ENCODE measurements around the gene SRPK2. TPM values are rescaled to one million over a fixed set of nuclear protein-coding genes. Genes with fewer than 3 reads are reported as not detected.
"Not testable (repeated sequence)": the region's sequence is repeated elsewhere in the genome, so short reads cannot be mapped to it uniquely, and the experiment has no call there.

SRPK2 gene
- total RNA-seq, 2 donors from 2014 or later, result 46.2 to 50.0 TPM

DNA sequence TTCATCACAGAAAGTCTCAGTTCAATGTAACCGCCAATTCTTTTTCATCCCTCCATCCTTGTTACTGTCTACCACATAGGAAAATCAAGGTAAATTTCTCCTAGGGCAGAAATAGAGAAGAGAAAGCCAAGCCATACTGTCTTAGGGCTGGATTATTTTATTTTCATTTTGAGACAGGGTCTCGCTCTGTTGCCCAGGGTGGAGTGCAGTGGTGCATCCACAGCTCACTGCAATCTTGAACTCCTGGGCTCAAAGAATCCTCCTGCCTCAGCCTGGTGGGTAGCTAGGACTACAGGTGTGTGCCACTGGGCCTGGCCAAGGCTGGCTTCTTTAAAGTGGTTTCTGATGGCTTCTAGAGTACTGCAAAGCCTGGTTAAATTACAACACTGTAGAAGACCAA is 181.7 kb downstream of the SRPK2 start:
- no peak overlapping the region for H3K27ac Mint-ChIP-seq
- peaks cover 36% of the 10 kb centered on the region for H3K4me1 Mint-ChIP-seq
- no peak overlapping the region for H3K4me3 Mint-ChIP-seq
- ATAC-seq, result no peak
- no peaks in the 10 kb centered on the region for H3K27me3 Mint-ChIP-seq
- no peaks in the 10 kb centered on the region for H3K36me3 Mint-ChIP-seq (ENCODE audit: low read depth)
- H3K9me3 ChIP-seq (ENCODE audit: control insufficient read depth, low read length, poor library complexity, severe bottlenecking), result no peaks in the 10 kb centered on the region
- DNase-seq, result no peak

DNA sequence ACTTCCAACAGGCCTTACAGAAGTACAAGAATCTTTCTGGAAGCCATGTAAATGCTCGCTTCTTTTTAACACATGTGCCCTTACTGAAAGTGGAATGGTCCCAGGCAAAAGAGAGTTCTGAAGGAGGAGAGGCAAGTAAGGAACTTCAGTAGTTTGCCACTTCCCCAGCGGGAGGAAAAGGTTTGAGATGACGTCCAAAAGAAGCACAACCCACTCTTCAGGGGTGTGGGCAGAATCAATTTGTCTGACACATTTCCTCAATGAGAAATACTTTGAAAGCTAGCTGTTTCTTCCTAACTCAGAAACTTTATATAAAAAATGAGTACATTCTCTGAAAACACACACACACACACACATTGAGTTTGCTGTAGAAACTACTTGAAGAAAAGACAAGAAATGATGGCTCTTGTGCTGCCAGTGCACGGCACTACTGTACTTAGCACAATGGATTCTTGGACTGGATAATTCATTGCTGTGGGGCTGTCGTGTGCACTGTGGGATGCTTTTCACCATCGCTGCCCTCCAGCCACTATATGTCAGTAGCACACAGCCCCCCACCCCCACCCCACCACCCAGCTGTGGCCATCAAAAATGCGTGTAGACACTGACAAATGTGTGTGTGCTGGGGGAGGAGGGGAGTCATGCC is 183.0 kb downstream of the SRPK2 start:
- H3K36me3 Mint-ChIP-seq (ENCODE audit: low read depth), result no peaks in the 10 kb centered on the region
- DNase-seq, result no peak
- peaks cover 34% of the 10 kb centered on the region for H3K4me1 Mint-ChIP-seq
- H3K9me3 ChIP-seq (ENCODE audit: control insufficient read depth, low read length, poor library complexity, severe bottlenecking), result no peaks in the 10 kb centered on the region
- peak overlapping the region; percentile 62 for H3K27ac Mint-ChIP-seq
- peak; percentile 72 for ATAC-seq
- H3K27me3 Mint-ChIP-seq, result no peaks in the 10 kb centered on the region
- no peak overlapping the region for H3K4me3 Mint-ChIP-seq

DNA sequence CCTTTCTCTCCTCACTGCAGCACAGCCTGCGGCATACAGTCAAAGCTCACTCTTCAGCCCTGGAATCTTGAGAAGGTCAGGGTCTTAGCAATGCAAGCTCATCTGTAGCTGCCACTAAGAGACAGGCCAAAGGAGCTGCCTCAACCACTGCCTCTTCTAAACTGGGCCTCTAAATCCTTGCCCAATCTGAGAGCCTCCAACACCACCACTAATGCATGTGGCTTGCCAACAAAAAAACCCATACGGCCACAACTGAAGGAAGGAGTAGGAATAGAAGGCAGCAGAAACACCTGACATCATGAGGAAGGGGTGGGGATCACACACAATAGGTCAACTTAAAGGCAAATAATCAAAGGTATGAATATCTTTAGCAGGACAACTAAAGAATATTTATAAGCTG is 183.8 kb downstream of the SRPK2 start:
- DNase-seq, result no peak
- Mint-ChIP-seq H3K36me3 (ENCODE audit: low read depth) (peaks cover 3% of the 10 kb centered on the region), H3K27me3 (no peaks in the 10 kb centered on the region), H3K27ac (peak overlapping the region; percentile 62), H3K4me1 (peaks cover 27% of the 10 kb centered on the region), H3K4me3 (no peak overlapping the region)
- ATAC-seq, result no peak
- no peaks in the 10 kb centered on the region for H3K9me3 ChIP-seq (ENCODE audit: control insufficient read depth, low read length, poor library complexity, severe bottlenecking)

DNA sequence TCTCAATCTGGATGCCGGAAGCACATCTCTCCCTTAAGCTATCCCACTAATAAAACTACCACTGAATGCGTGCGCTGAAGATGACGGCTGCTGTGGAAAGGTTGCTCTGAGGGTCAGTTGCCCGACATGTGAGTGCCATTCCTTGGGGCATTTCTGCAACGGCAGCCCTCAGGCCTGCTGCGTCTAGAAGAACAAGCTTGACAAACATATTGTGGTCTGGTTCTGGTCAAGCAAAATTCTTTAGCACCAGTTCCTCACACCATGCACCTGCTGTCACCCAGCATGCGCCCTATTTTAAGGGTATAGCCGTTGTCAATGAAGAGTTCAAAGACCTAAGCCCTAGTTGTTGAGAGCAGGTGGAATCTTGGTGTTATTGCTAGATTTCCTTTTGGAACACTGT is 184.2 kb downstream of the SRPK2 start:
- no peaks in the 10 kb centered on the region for H3K9me3 ChIP-seq (ENCODE audit: control insufficient read depth, low read length, poor library complexity, severe bottlenecking)
- DNase-seq, result no peak
- no peak overlapping the region for H3K27ac Mint-ChIP-seq
- H3K4me3 Mint-ChIP-seq, result no peak overlapping the region
- peaks cover 26% of the 10 kb centered on the region for H3K4me1 Mint-ChIP-seq
- no peak for ATAC-seq
- no peaks in the 10 kb centered on the region for H3K27me3 Mint-ChIP-seq
- peaks cover 3% of the 10 kb centered on the region for H3K36me3 Mint-ChIP-seq (ENCODE audit: low read depth)

DNA sequence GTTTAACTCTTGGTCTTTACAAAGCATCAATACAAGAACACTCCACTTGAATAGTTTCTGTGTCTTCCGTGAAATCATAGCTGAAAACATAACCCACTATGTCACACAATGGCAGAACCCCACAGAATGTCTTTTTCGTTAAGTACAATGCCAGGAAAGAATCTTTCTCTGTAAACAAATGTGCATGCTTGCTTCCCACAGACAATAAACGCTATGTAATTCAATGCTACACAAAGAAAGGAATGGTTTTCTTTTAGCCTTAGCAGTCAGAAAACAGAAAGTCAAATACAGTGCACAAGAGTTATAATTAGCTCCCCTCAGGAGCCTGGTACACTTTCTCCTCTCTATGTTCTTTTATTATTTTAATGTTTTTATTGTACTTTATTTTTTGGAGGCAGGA is 186.1 kb downstream of the SRPK2 start:
- peaks cover 3% of the 10 kb centered on the region for H3K36me3 Mint-ChIP-seq (ENCODE audit: low read depth)
- peaks cover 22% of the 10 kb centered on the region for H3K4me1 Mint-ChIP-seq

DNA sequence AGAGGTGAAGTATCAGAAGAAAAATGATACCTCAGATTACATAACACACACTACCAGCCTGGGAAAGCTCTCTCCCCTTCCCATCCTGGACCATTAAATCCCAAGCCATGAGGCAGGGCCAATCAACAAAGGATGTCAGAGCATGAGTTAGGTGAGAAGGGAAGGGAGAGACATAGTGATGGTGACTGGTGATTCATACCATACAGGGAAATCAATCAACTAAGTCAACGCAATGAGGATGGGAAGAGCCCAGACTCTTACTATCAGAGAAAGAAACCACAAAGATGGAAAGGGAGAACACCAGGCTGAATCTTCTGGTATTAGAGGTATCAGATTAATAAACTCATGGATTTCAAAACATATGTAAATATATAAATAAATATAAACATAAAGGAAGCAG is 189.3 kb downstream of the SRPK2 start:
- no peak for ATAC-seq
- Mint-ChIP-seq H3K4me1 (peaks cover 11% of the 10 kb centered on the region), H3K4me3 (no peak overlapping the region), H3K27ac (no peak overlapping the region), H3K27me3 (no peaks in the 10 kb centered on the region), H3K36me3 (ENCODE audit: low read depth) (peaks cover 6% of the 10 kb centered on the region)
- DNase-seq, result no peak
- H3K9me3 ChIP-seq (ENCODE audit: control insufficient read depth, low read length, poor library complexity, severe bottlenecking), result no peaks in the 10 kb centered on the region

More for the DNA sequence above, 186.1 kb downstream of the SRPK2 start:
- Mint-ChIP-seq H3K4me3 (no peak overlapping the region), H3K27me3 (no peaks in the 10 kb centered on the region), H3K27ac (no peak overlapping the region)
- DNase-seq (no peak), ATAC-seq (no peak)
- no peaks in the 10 kb centered on the region for H3K9me3 ChIP-seq (ENCODE audit: control insufficient read depth, low read length, poor library complexity, severe bottlenecking)

DNA sequence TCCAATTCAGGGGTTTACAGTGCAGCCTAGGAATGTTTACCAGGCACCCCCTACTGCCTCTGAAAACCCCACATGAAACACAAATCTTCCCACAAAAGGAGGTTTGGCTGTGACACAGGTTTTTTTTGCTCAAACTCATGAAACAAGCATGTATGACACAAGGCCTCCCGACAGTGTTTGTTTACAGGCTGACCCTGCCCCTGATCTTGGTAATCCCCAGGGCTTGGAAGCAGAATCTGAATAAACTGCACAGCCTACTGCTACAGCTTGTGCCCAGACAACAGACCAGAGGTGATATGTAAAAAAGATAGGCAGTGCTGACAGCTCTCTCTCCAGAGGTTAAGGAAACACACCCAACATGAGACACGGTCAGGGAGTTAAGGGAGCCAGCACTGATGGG is 190.5 kb downstream of the SRPK2 start:
- peak overlapping the region; percentile 8 for H3K27ac Mint-ChIP-seq
- H3K4me3 Mint-ChIP-seq, result no peak overlapping the region
- no peaks in the 10 kb centered on the region for H3K27me3 Mint-ChIP-seq
- peaks cover 12% of the 10 kb centered on the region for H3K4me1 Mint-ChIP-seq
- peaks cover 6% of the 10 kb centered on the region for H3K36me3 Mint-ChIP-seq (ENCODE audit: low read depth)
- DNase-seq, result no peak
- no peaks in the 10 kb centered on the region for H3K9me3 ChIP-seq (ENCODE audit: control insufficient read depth, low read length, poor library complexity, severe bottlenecking)
- no peak for ATAC-seq

DNA sequence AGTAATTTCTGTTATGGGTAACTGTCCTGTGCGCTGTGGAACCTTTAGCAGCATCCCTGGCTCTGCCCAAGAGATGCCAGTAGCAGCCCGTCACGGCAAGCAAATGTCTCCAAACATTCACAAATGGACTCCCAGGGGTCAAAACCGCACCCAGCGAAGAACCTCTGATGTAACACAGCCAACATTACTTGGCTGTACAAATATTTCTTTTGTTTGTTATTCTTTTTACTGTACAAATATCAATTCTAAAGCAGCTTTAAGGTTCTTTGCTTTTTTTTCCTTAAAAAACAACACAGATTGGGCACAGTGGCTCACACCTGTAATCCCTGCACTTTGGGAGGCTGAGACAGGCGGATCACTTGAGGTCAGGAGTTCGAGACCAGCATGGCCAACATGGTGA is 192.2 kb downstream of the SRPK2 start:
- no peaks in the 10 kb centered on the region for H3K27me3 Mint-ChIP-seq
- no peak overlapping the region for H3K4me3 Mint-ChIP-seq
- H3K36me3 Mint-ChIP-seq (ENCODE audit: low read depth), result peaks cover 6% of the 10 kb centered on the region
- ATAC-seq, result no peak
- no peak overlapping the region for H3K27ac Mint-ChIP-seq
- no peaks in the 10 kb centered on the region for H3K9me3 ChIP-seq (ENCODE audit: control insufficient read depth, low read length, poor library complexity, severe bottlenecking)
- no peak for DNase-seq
- peaks cover 19% of the 10 kb centered on the region for H3K4me1 Mint-ChIP-seq

DNA sequence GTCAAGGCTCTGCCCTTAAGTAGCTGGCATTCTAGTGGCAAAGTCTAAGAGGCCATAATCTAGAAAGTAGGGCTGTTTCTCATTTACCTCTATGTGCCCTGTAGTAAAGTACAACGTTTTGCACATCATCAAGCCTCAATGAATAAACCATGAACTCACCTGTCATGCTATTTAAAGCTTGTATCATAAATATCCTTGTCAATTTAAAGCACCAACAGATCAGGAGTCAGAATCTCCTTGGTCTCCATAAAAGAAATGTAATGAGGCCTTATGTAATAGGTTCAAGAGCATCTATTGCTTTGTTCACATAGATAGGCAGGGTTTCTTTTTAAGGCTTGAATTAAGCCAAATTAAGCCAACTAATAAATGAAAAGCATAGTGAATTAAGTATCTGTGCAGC is 192.8 kb downstream of the SRPK2 start:
- H3K9me3 ChIP-seq (ENCODE audit: control insufficient read depth, low read length, poor library complexity, severe bottlenecking), result no peaks in the 10 kb centered on the region
- Mint-ChIP-seq H3K36me3 (ENCODE audit: low read depth) (peaks cover 6% of the 10 kb centered on the region), H3K27me3 (no peaks in the 10 kb centered on the region), H3K27ac (no peak overlapping the region), H3K4me1 (peaks cover 19% of the 10 kb centered on the region), H3K4me3 (no peak overlapping the region)
- DNase-seq (no peak), ATAC-seq (no peak)

DNA sequence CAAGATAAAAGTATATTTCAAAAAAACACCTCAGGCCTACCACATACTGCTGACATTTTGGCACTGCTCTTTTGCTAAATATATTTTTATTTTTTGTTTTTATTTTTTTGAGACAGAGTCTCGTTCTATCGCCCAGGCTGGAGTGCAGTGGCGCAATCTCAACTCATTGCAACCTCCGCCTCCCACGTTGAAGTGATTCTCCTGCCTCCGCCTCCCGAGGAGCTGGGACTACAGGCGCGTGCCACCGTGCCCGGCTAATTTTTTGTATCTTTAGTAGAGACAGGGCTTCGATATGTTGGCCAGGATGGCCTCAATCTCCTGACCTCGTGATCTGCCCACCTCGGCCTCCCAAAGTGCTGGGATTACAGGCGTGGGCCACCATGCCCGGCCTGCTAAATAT is 193.8 kb downstream of the SRPK2 start:
- not testable (repeated sequence) for H3K36me3 Mint-ChIP-seq (ENCODE audit: low read depth); H3K4me3 Mint-ChIP-seq; DNase-seq; ATAC-seq; H3K27ac Mint-ChIP-seq; H3K9me3 ChIP-seq (ENCODE audit: control insufficient read depth, low read length, poor library complexity, severe bottlenecking); H3K27me3 Mint-ChIP-seq
- H3K4me1 Mint-ChIP-seq, result peaks cover 19% of the 10 kb centered on the region

DNA sequence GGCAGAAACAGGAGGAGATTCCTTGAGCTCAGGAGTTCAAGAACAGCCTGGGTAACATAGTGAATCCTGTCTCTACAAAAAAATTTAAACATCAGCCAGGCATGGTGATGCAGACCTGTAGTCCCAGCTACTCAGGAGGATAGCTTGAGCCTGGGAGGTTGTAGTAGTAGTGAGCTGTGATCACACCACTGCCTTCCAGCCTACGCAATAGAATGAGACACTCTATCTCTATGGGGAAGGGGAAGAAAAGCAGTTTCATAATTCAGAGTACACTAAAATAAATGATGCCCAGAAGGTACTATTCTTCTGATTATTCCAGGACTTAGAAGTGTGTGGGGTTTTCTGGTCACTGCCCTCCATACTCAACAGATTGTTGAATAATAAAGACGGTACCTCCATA is 197.4 kb downstream of the SRPK2 start:
- Mint-ChIP-seq H3K27ac (no peak overlapping the region), H3K4me3 (no peak overlapping the region), H3K36me3 (ENCODE audit: low read depth) (peaks cover 5% of the 10 kb centered on the region), H3K27me3 (no peaks in the 10 kb centered on the region), H3K4me1 (peaks cover 32% of the 10 kb centered on the region)
- H3K9me3 ChIP-seq (ENCODE audit: control insufficient read depth, low read length, poor library complexity, severe bottlenecking), result no peaks in the 10 kb centered on the region
- DNase-seq (no peak), ATAC-seq (no peak)

DNA sequence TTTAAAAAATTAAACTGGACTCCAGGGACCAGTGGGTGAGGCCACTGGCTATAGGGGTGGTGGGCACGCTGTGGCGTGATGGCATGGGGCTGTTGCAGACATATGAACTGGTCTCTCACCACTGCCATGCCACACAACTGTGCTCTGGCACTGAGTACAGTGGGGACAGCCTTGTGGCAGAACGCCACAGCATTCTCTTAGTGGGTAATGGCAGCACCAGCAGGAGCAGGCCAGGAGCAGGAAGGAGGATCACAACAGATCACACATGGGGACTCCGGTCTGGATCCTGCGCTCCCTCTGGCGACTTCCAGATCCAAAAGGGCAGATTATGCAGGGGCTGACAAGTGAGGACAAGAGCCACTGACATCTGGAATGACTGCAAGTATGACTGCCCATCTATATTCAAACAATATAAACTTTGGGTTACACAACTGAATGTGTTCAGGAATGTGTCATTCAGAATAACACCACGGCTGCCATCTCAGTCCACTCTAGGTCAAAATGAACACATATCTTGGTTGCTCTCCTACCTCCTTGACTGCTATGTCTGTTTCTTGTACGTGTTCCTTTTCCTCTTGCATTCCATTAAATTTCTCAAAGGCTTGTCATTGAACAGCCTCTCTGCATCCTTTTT is 198.7 kb downstream of the SRPK2 start:
- no peak overlapping the region for H3K4me3 Mint-ChIP-seq
- no peak overlapping the region for H3K27ac Mint-ChIP-seq
- H3K4me1 Mint-ChIP-seq, result peaks cover 30% of the 10 kb centered on the region
- H3K27me3 Mint-ChIP-seq, result no peaks in the 10 kb centered on the region
- no peaks in the 10 kb centered on the region for H3K9me3 ChIP-seq (ENCODE audit: control insufficient read depth, low read length, poor library complexity, severe bottlenecking)
- peaks cover 2% of the 10 kb centered on the region for H3K36me3 Mint-ChIP-seq (ENCODE audit: low read depth)
- no peak for DNase-seq
- ATAC-seq, result no peak

DNA sequence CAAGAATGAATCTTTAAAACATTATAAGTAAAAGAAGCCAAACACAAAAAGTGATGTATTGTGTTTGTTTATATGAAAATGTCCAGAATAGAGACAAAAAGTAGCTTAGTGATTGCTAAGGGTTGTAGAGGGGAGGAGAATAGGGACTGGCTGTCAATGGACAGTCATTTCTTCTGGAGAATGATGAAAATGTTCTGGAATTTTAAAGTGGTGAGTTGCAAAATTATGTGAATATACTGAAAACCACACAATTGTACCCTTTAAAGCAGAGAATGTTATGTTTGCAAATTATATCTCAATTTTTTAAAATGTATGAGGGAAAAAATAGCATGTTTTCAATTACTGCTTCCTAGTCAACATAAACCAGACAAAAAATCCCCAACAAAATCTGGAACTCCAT is 200.5 kb downstream of the SRPK2 start:
- Mint-ChIP-seq H3K4me1 (peaks cover 26% of the 10 kb centered on the region), H3K36me3 (ENCODE audit: low read depth) (peaks cover 2% of the 10 kb centered on the region), H3K27me3 (no peaks in the 10 kb centered on the region), H3K27ac (no peak overlapping the region), H3K4me3 (no peak overlapping the region)
- H3K9me3 ChIP-seq (ENCODE audit: control insufficient read depth, low read length, poor library complexity, severe bottlenecking), result no peaks in the 10 kb centered on the region
- DNase-seq (no peak), ATAC-seq (no peak)

All from T-helper 17 cell (primary cell).